Activated naive CD8-positive, alpha-beta T cell treated with anti-CD3 and anti-CD28 coated beads, Interleukin-2, amount 10 ng/mL, durations not matched to agents 7 days and 5 days (primary cell): ENCODE measurements around the gene EVI5. TPM values are rescaled to one million over a fixed set of nuclear protein-coding genes. Genes with fewer than 3 reads are reported as not detected.

Source experiments
- ATAC-seq: fragments of 150-1000 bp; cut with Tn5 transposase; one replicate; pipeline ENCODE4 v1.10.0; 2021; ENCODE audit warnings: low read depth, moderate library complexity
- POLR2A ChIA-PET: fragments of 350-600 bp; sonication (Branson Sonifier 250); formaldehyde crosslinking; loops from one replicate; lab custom pipeline; 2021; ENCODE audit warnings: antibody characterized with exemption; lab: Charles Lee
- DNase-seq: peaks from one replicate; pipeline ENCODE4 v3.0.0; 2021
- H3K27ac Mint-ChIP-seq: one replicate; pipeline ENCODE4 v1.8.0; 2022; ENCODE audit warnings: mild to moderate bottlenecking, mixed read lengths
- H3K27me3 Mint-ChIP-seq: one replicate; pipeline ENCODE4 v1.8.0; 2022; ENCODE audit warnings: mild to moderate bottlenecking, moderate library complexity, mixed read lengths
- H3K36me3 Mint-ChIP-seq: one replicate; pipeline ENCODE4 v1.8.0; 2021; ENCODE audit warnings: mild to moderate bottlenecking, mixed read lengths
- H3K4me1 Mint-ChIP-seq: one replicate; pipeline ENCODE4 v1.8.0; 2021; ENCODE audit warnings: mixed read lengths
- H3K4me3 Mint-ChIP-seq: one replicate; pipeline ENCODE4 v1.8.0; 2022; ENCODE audit warnings: mild to moderate bottlenecking, moderate library complexity, mixed read lengths
- H3K9me3 Mint-ChIP-seq: one replicate; pipeline ENCODE4 v1.8.0; 2021; ENCODE audit warnings: mixed read lengths
- total RNA-seq, 2 experiments: library from RNA; stranded (reverse); gene quantifications; one replicate each; pipeline ENCODE4 v1.2.3, GENCODE V29; 2021

EVI5 gene
- total RNA-seq, 2 experiments from 2014 or later, result 0.23 to 1.2 TPM

GRCh38 chr1:92816732-92817131 is 31.8 kb upstream of the EVI5 start:
- Mint-ChIP-seq H3K36me3 (no peaks in the 10 kb centered on the region), H3K27me3 (peaks cover 43% of the 10 kb centered on the region), H3K4me1 (no peaks in the 10 kb centered on the region), H3K9me3 (no peaks in the 10 kb centered on the region), H3K27ac (no peak overlapping the region), H3K4me3 (no peak overlapping the region)
- DNase-seq, result no peak
- POLR2A ChIA-PET, result no interaction called here
- ATAC-seq, result no peak

- H3K9me3 Mint-ChIP-seq, result peaks cover 1% of the 10 kb centered on the region
- no peaks in the 10 kb centered on the region for H3K36me3 Mint-ChIP-seq
- POLR2A ChIA-PET, result no interaction called here
- H3K4me3 Mint-ChIP-seq, result no peak overlapping the region
- peaks cover 50% of the 10 kb centered on the region for H3K27me3 Mint-ChIP-seq
- ATAC-seq (no peak), DNase-seq (no peak)
- peaks cover 5% of the 10 kb centered on the region for H3K4me1 Mint-ChIP-seq
- no peak overlapping the region for H3K27ac Mint-ChIP-seq
Measured at GRCh38 chr1:92808381-92808780, 23.5 kb upstream of the EVI5 start.

- Mint-ChIP-seq H3K4me3 (no peak overlapping the region), H3K36me3 (no peaks in the 10 kb centered on the region), H3K27ac (no peak overlapping the region), H3K9me3 (peaks cover 2% of the 10 kb centered on the region), H3K4me1 (peaks cover 5% of the 10 kb centered on the region), H3K27me3 (peaks cover 32% of the 10 kb centered on the region)
- POLR2A ChIA-PET, result no interaction called here
- ATAC-seq (no peak), DNase-seq (no peak)
Measured at GRCh38 chr1:92805216-92805615, 20.3 kb upstream of the EVI5 start.

GRCh38 chr1:92804721-92805201 is 19.9 kb upstream of the EVI5 start:
- Mint-ChIP-seq H3K9me3 (peaks cover 2% of the 10 kb centered on the region), H3K27me3 (peaks cover 32% of the 10 kb centered on the region), H3K36me3 (no peaks in the 10 kb centered on the region), H3K4me3 (no peak overlapping the region), H3K4me1 (peaks cover 5% of the 10 kb centered on the region), H3K27ac (no peak overlapping the region)
- ATAC-seq (no peak), DNase-seq (no peak)
- POLR2A ChIA-PET, result no interaction called here

- no peaks in the 10 kb centered on the region for H3K36me3 Mint-ChIP-seq
- peaks cover 5% of the 10 kb centered on the region for H3K4me1 Mint-ChIP-seq
- ATAC-seq, result no peak
- no peak for DNase-seq
- peaks cover 2% of the 10 kb centered on the region for H3K9me3 Mint-ChIP-seq
- POLR2A ChIA-PET, result no interaction called here
- peaks cover 33% of the 10 kb centered on the region for H3K27me3 Mint-ChIP-seq
- no peak overlapping the region for H3K4me3 Mint-ChIP-seq
- no peak overlapping the region for H3K27ac Mint-ChIP-seq
Measured at GRCh38 chr1:92803140-92803887, 18.4 kb upstream of the EVI5 start.

- POLR2A ChIA-PET, result no interaction called here
- no peak overlapping the region for H3K27ac Mint-ChIP-seq
- ATAC-seq (no peak), DNase-seq (no peak)
- H3K4me3 Mint-ChIP-seq, result no peak overlapping the region
- peaks cover 1% of the 10 kb centered on the region for H3K9me3 Mint-ChIP-seq
- H3K4me1 Mint-ChIP-seq, result no peaks in the 10 kb centered on the region
- peaks cover 61% of the 10 kb centered on the region for H3K27me3 Mint-ChIP-seq
- H3K36me3 Mint-ChIP-seq, result no peaks in the 10 kb centered on the region
Measured at GRCh38 chr1:92797961-92798360, 13.1 kb upstream of the EVI5 start.

GRCh38 chr1:92797297-92797696 is 12.4 kb upstream of the EVI5 start:
- Mint-ChIP-seq H3K4me1 (no peaks in the 10 kb centered on the region), H3K4me3 (no peak overlapping the region), H3K36me3 (no peaks in the 10 kb centered on the region), H3K9me3 (peaks cover 1% of the 10 kb centered on the region), H3K27ac (no peak overlapping the region), H3K27me3 (peaks cover 66% of the 10 kb centered on the region)
- no peak for DNase-seq
- POLR2A ChIA-PET, result no interaction called here
- ATAC-seq, result no peak

- no peak for ATAC-seq
- H3K4me1 Mint-ChIP-seq, result no peaks in the 10 kb centered on the region
- no peaks in the 10 kb centered on the region for H3K36me3 Mint-ChIP-seq
- no peak overlapping the region for H3K27ac Mint-ChIP-seq
- no peak overlapping the region for H3K4me3 Mint-ChIP-seq
- POLR2A ChIA-PET, result no interaction called here
- peaks cover 80% of the 10 kb centered on the region for H3K27me3 Mint-ChIP-seq
- DNase-seq, result no peak
- no peaks in the 10 kb centered on the region for H3K9me3 Mint-ChIP-seq
Measured at GRCh38 chr1:92795166-92795565, 10.3 kb upstream of the EVI5 start.

- Mint-ChIP-seq H3K4me3 (no peak overlapping the region), H3K27ac (no peak overlapping the region), H3K36me3 (no peaks in the 10 kb centered on the region), H3K27me3 (peaks cover 89% of the 10 kb centered on the region), H3K9me3 (no peaks in the 10 kb centered on the region), H3K4me1 (no peaks in the 10 kb centered on the region)
- ATAC-seq (no peak), DNase-seq (no peak)
- POLR2A ChIA-PET, result interaction anchor here (0.6 kb wide), 1 partner anchor 1301 kb away, joined by 5 read pairs; no protein-coding TSS in a partner anchor
Measured at GRCh38 chr1:92792340-92792782, 7.5 kb upstream of the EVI5 start.

GRCh38 chr1:92791487-92792066 is 6.7 kb upstream of the EVI5 start:
- Mint-ChIP-seq H3K9me3 (no peaks in the 10 kb centered on the region), H3K4me3 (no peak overlapping the region), H3K36me3 (no peaks in the 10 kb centered on the region), H3K27ac (no peak overlapping the region), H3K27me3 (peaks cover 90% of the 10 kb centered on the region), H3K4me1 (no peaks in the 10 kb centered on the region)
- DNase-seq (no peak), ATAC-seq (no peak)
- POLR2A ChIA-PET, result no interaction called here

GRCh38 chr1:92790867-92791266 is 6.0 kb upstream of the EVI5 start:
- Mint-ChIP-seq H3K27ac (no peak overlapping the region), H3K9me3 (no peaks in the 10 kb centered on the region), H3K27me3 (peaks cover 90% of the 10 kb centered on the region), H3K4me1 (no peaks in the 10 kb centered on the region), H3K36me3 (no peaks in the 10 kb centered on the region), H3K4me3 (no peak overlapping the region)
- ATAC-seq (no peak), DNase-seq (no peak)
- POLR2A ChIA-PET, result no interaction called here

- no peaks in the 10 kb centered on the region for H3K9me3 Mint-ChIP-seq
- H3K27me3 Mint-ChIP-seq, result peaks cover 90% of the 10 kb centered on the region
- no peak overlapping the region for H3K27ac Mint-ChIP-seq
- DNase-seq (no peak), ATAC-seq (no peak)
- H3K36me3 Mint-ChIP-seq, result no peaks in the 10 kb centered on the region
- POLR2A ChIA-PET, result interaction anchor here (0.6 kb wide), 1 partner anchor 720 kb away, joined by 3 read pairs; no protein-coding TSS in a partner anchor
- H3K4me1 Mint-ChIP-seq, result peaks cover 4% of the 10 kb centered on the region
- no peak overlapping the region for H3K4me3 Mint-ChIP-seq
Measured at GRCh38 chr1:92790081-92790480, 5.2 kb upstream of the EVI5 start.

GRCh38 chr1:92786111-92786901 is 1.4 kb upstream of the EVI5 start:
- Mint-ChIP-seq H3K36me3 (no peaks in the 10 kb centered on the region), H3K27ac (no peak overlapping the region), H3K27me3 (peaks cover 85% of the 10 kb centered on the region), H3K9me3 (no peaks in the 10 kb centered on the region), H3K4me3 (no peak overlapping the region), H3K4me1 (peaks cover 14% of the 10 kb centered on the region)
- DNase-seq, result no peak
- POLR2A ChIA-PET, result no interaction called here
- no peak for ATAC-seq
